Ramos (cell line): ENCODE results near the gene UNC79.

Source experiments
- in situ Hi-C: fragments of 300-500 bp; cut with MboI; formaldehyde crosslinking; loops from one replicate; pipeline ENCODE4 v1.14.3; 2022; ENCODE audit warnings: low sequenced_read_pairs; ENCODE audit not compliant: unreplicated experiment

Gene UNC79

DNA sequence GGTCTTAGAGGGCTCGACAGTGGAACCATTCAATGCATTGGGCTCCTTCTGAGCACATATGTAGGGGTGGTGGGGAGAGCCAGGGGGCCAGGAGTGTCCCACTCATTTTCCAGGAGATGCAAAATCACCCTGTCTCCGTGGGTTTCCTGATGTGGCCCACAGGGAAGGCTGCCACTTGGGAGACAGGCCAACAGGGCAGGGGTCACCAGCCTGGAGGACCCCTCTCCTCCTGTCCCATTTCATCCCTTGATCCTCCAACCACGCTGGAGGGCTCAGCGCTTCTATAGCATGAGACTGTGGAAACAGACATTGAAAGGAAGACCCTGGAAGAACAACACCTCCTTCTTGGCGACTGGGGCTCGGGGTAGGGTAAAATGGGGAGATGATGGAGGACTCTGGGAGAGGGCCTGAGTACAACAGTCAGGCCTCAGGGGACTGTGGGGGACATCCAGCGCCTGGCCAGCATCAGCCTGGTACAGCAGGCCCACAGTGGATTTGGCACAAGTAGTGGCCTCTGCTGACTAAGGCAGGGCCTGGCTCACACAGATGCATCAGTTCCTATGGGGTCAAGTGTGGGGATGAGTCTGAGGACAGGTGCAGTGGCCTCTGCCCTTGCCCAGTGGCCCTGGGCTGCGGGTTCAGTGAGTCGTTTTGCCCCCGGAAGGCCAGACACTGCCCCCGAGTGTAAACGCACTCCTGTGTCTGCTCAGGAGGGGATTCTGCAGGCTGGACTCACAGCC lies 289.5 kb downstream of the UNC79 start:
- in situ Hi-C loops: no loop called here

- in situ Hi-C loops: no loop called here
Measured at GRCh38 chr14:93720981-93721483, 290.3 kb downstream of the UNC79 start.

DNA sequence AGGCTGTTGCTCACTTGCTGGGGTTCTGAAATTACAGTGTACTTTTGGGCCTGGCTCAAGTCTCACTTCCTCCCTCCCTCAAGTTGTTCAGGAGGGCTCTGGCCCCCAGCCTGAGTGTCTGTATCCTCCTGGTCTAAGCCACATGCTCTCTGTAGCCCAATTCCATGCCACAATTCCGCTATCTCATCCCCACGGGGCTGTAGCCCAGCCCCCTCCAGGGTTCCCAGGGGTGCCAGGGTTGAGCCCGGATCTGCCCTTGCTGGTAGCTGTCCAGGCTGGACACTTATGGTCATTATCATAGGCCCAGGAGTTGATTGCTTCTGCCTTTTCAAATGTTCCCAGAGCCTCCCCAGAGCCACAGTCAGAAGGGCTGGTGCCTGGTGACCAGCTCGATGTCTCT lies 292.3 kb downstream of the UNC79 start:
- in situ Hi-C loops: no loop called here

GRCh38 chr14:93725002-93725582 lies 294.4 kb downstream of the UNC79 start:
- in situ Hi-C loops: no loop called here

DNA sequence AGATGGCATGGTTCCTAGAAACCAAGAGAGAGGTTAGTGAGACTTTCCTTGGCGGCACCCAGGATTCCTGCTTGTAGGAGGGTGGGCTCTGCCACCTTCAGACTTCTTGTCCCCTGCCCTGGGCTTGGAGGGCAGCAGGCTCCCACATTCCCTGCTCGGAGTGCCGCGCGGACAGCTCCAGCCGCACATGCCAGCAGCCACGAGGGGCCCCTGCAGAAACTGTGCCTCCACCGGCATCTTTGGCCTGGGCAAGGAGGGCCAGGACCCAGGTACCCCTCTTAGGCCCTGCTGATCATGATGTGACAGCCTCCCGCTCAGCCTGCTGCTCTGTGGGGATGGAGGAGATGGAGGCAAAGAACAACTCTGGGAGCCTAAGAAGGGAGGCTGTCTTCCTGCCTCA lies 295.3 kb downstream of the UNC79 start:
- in situ Hi-C loops: no loop called here

GRCh38 chr14:93727039-93727740 lies 296.5 kb downstream of the UNC79 start:
- in situ Hi-C loops: no loop called here

GRCh38 chr14:93727917-93728650 lies 297.3 kb downstream of the UNC79 start:
- in situ Hi-C loops: no loop called here

- in situ Hi-C loops: no loop called here
Measured at GRCh38 chr14:93728651-93729016, 297.9 kb downstream of the UNC79 start.

DNA sequence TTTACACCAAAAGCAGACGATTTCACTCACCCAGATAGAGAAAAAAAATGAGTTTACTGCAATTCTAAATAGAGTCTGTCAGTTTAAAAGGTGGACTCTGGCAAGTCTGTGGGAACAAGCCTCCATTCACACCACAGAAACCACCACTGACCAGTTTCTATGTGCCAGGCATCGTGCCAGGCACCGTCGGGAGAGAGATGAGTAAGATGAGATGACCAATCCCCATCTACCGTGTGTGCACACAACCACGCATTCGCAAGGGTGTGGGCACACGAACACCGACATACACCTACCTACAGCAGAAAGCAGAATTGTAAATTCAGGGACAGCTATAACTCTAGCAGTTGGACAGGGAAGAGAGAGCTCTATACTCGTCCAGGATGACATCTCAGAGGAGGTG lies 299.3 kb downstream of the UNC79 start:
- in situ Hi-C loops: no loop called here

DNA sequence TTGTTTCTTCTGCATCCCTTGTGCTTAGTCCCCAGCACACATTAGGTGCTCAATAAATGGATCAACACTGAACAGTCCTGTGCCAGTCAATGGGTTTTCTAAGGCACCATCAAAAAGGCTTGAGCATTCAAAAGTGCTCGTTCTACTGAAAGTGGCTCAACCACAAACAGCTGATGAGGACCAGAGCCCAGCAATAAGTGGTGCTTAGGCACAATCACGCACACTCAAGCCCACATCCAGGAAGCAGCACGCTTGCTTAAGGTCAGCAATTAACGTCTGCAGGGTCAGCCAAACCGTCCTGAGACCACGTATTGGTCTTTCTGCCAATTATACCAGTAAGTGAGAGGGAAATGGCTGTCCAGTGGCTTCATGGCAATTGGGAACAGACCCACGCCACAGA lies 301.0 kb downstream of the UNC79 start:
- in situ Hi-C loops: no loop called here

- in situ Hi-C loops: no loop called here
Measured at GRCh38 chr14:93732524-93732923, 301.8 kb downstream of the UNC79 start.

GRCh38 chr14:93733231-93733630 lies 302.5 kb downstream of the UNC79 start:
- in situ Hi-C loops: no loop called here

GRCh38 chr14:93733631-93734030 lies 302.9 kb downstream of the UNC79 start:
- in situ Hi-C loops: no loop called here

- in situ Hi-C loops: no loop called here
Measured at GRCh38 chr14:93734086-93734822, 303.5 kb downstream of the UNC79 start.

DNA sequence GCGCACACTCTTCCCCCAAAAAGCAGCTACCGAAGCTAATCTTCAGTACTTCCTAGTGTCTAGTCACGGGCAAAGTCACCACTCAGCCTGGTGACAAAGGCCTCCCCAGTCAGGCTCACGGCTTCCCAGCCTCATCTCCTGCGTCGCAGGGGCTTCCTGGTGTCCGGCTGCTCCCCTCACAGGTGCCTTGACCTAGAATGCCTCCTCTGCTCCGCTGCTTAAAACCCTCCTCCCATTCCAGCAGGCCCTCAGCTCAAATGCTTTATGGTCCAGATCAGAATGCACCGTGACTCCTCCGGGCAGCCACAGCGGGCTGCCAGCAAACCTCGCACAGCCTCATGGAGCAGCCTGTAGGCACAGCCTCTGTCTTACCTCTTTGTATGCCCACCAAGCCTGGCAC lies 304.5 kb downstream of the UNC79 start:
- in situ Hi-C loops: no loop called here

GRCh38 chr14:93736378-93737014 lies 305.8 kb downstream of the UNC79 start:
- in situ Hi-C loops: no loop called here

GRCh38 chr14:93737634-93738033 lies 306.9 kb downstream of the UNC79 start:
- in situ Hi-C loops: no loop called here

DNA sequence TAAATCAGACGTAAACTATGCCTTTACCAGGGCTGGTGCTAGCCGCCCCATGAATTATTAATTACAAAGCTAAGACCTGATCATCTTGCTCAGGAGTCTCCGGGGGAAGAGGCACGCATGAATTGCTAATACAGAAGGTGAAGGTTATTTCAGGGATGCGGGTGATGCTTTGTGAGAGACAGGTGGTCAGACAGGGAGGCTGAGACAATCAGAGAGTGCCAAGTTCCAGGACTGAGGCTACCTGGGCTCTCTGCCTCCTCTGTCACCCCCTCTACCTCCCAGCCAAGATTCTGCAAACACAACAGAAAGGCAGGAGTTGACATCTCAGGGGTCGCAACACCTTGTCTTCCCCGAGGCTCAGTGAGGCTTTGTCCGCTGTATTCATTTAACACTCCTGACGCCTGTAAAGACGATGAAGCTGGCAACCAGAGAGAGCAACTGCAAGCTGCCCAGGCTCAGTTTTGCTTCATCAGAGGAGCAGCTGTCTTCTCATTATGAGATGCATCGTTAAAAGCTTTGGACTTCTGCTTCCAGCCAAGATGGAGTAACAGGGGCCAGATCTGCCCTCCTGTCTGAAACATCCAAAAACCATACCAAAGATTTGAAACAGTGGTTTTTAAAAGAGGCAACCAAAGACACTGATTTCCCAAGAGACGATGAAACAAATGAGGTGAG lies 311.0 kb downstream of the UNC79 start:
- in situ Hi-C loops: no loop called here

GRCh38 chr14:93742761-93743160 lies 312.0 kb downstream of the UNC79 start:
- in situ Hi-C loops: no loop called here
